HG02884 (cell line): ENCODE results near the gene FDX1.

Experiments used
- ATAC-seq: cut with Tn5 transposase; IDR thresholded peaks from one replicate; pipeline ENCODE4 v1.9.1; 2021; ENCODE audit warnings: mild to moderate bottlenecking, moderate library complexity; ENCODE audit not compliant: unreplicated experiment

Gene FDX1

DNA sequence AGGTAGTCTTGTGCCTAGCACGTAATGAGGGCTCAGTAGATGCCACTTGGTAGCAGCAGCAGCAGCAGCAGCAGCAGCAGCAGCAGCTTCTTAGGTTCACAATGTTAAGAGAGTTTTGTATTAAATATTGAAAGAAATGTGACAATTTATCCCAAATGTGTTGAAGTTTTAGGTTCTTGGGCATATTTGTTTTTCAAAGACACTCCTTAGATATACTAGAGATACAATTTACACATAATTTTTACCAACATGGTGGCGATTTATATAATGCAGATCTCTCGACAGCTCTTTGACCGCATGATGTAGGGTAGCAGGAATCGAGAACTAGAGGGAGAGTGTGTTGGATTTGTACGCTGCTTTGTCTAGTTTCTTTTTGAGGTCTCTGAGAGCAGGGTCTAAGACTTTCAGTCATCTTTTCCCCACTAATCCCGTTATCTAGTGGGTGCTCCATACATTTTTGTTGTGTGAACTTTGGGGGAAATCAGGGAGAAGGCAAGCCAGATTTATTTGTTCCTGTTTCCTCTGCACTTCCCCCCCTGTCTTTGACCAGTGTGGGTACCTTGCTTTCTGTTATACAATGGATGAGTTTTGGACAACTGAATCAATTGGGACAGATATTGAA, 1.4 kb downstream of the FDX1 start:
- no peak for ATAC-seq

DNA sequence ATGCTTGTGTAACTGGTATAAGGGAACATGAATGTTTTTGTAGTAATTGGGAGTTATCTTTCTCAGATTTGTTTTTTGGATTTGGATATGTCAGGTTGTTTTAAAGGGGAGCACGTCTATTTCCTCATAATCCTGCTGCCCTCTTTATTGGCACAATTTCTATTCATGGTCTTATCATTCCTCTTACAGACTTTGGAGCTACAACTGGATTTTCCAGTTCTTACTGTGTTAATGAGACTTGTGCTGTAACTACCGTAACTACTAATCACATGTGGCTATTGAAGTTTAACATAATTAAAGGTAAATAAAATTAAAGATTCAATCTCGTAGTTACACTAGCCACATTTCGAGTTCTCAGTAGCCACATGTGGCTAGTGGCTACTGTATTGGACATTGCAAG, 1.9 kb downstream of the FDX1 start:
- no peak for ATAC-seq

DNA sequence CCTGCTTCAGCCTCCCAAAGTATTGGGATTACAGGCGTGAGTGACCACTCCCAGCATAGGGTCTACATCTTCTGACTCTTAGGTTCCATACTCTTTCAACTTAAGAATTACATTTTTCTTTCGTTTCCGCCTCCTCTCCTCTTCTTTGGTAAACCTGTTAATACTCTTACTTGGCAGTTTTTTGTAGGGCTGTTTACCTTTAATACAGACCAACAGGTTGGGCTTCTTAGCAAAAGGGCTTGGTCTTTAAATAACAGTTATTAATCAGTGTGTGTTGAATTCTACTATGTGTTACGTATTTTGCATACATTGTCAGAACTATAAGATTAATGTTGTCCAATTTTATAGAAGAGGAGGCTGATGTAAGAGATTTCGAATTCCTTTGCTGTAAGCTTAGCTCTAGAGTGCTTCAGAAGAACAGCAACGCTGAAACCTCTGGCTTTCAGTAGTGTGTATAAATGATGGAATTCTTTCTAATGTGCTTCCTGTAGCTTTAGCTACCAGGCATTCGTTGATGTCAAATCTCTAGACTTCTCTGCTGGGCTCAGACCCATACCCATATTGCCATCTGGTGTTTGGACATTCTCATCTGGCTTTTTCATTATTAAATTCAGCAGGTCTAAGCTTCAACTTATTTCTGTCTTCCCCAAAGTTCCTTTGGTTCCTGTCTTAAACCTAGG, 3.1 kb downstream of the FDX1 start:
- no peak for ATAC-seq

DNA sequence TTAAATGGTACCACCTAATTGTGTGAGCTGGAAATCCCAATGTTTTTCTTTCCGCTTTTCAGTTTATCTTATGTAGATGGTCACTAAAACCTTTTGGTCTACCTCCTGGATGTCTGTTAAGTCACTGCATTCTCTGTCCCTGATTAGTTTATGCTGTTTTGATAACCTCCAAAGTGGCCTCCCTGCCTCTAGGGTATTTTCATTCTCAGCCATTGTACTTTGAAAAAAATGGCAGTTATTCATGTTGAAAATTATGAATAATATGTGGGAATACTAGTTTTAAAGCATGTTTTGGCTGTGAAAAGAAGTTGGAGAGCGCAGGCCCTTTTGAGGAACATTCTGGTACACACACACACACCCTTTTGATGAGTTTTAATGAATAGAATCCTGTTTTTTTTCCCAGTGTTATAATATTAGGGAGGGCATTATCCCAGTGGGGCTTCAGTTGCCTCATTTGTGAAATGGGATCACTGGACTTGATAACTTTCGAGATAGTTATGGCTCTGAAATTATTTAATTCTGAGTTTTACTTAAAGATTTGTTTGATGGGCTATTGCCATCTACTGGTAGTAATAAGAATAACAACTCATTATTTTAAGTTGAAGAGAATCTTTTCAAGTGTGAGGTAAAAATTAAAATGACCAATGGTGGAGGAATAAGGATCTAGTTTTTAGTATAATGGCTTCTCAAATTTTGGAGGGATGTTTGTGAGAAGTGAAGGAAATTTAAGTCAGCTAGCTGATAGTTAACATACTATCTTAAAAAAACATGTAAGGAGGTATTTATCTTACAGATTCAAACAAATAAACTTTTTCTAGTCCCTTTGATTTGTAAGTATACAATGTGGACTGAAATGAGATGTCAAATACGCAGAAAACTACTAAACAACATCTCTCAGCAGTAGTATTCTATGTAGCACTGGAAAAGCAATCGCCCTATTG, 3.9 kb downstream of the FDX1 start:
- no peak for ATAC-seq

DNA sequence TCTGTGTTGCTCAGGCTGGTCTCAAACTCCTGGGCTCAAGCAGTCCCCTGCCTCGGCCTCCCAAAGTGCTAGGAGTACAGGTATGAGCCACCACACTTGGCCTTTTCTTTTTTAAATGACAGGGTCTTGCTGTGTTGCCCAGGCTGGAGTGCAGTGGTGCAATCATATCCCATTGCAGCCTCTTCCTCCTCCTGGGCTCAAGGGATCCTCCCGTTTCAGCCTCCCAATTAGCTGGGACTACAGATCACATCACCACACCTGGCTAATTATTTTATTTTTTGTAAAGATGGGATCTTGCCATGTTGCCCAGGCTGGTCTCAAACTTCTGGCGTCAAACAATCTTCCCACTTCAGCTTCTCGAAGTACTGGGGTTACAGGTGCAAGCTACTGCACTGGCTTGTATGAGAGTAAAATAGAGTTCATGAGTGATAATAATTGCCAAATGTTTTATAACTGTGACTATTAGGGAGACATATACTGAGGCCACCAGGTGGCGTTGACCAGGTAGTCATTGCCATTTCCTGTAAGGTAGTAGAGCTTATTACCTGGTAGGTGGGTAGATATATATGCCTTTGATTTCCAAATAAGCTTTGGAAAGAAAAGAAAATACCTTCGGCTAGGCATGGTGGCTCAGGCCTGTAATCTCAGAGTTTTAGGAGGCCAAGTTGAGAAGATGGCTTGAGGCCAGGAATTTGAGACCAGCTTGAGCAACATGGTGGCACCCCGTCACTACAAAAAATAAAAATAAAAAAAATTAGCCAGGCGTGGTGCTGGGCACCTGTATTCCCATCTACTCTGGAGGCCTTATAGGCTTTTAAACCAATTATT, 5.4 kb downstream of the FDX1 start:
- no peak for ATAC-seq

DNA sequence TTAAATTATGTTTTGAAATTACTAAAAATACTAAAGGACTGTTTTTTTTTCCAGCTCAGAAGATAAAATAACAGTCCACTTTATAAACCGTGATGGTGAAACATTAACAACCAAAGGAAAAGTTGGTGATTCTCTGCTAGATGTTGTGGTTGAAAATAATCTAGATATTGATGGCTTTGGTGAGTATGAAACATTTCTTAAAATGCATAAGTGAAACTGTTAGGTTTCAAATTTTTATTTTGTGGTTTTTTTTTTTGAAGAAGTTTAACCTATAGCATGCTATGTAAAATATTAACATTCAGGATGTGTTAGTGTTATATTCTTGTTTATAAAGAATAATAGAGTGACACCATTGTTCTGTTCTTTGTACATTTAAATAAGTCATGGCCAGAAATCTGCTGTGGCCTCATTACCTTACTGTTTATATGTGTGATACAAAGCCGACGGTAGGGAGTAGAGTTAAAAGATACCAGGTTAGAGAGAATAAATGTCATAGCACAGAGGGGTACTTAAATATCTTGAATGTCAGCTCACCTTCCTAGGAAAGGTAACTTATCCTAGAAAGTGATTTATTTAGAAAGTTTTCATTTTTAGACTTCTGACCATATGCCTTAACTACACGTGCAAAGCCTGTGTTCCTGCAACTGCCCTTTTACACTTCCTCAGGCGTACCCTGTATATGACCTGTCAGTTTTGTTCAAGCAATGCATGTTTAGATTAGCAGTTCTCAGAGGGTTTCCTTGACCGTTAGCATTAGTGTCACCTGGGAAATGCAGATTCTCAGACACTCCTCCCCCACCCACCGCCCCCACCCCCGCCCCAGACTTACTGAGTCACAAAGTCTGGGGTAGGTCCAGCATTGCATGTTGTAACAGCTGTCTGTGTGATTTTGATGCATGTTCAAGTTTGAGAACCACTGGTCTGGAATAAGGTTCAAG, 6.3 kb downstream of the FDX1 start:
- ATAC-seq: peak; percentile 46

DNA sequence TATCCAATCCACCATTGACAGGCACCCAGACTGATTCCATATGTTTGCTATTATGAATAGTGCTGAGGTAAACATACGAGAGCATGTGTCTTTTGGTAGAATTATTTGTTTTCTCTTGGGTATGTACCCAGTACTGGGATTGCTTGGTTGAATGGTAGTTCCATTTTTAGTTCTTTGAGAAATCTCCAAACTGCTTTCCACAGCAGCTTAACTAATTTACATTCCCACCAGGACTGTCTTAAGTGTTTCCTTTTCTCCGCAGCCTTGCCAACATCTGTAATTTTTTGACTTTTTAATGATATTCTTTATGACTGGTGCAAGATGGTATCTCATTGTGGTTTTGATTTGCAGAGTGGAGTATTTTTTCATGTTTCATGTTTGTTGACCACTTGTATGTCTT, 8.3 kb downstream of the FDX1 start:
- ATAC-seq: no peak

DNA sequence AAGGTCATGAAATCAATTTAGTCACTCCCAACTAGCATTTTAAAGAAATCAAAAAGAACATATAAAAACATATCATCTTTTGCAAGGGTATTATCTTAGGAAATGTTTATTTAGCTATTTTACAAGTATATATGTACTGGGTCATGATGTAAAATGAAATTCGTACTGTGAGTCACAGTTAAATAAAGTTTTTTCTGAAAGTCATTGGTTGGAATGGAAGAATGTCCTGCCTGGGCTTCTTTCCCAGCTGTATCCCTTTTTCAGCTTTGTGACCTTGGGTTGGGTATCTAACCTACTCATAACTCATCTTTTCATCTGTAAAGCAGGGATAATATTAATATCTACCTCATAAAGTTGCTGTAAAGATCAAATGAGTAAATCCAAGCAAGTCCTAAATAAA, 15.7 kb downstream of the FDX1 start:
- ATAC-seq: no peak

DNA sequence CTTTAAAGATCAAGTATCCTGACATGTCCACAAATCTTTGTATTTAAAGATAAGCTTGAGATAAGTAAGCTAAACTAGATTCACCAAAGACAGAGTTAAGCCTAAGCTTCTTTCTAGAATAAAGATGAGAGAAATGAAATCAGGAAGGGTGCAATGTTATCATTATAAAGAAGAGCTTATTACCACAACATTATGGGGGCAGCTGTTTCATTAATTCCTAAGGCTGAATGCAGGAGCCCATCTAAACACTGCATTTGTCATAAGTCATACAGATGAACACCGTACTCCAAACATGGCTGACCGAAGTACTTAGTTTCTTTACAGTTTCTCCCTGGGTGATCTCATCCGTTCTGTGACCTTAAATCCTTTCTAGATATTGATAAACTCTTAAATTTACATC, 16.3 kb downstream of the FDX1 start:
- ATAC-seq: no peak

DNA sequence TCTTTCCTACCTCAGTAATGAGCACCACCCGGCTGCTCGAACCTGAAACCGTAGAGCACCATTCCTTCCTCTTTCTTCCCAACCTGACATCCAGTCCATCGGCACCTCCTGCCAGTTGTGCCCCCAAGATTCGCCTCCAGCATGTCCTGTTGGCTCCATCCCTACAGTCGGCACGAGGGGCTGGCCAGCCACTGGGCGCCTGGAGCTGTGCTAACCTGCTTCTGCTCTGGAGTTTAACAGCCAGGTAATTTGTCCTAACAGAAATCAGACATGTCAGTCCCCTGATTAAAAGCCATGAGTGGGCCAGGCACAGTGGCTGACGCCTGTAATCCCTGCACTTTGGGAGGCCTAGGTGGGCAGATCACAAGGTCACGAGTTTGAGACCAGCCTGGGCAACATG, 16.8 kb downstream of the FDX1 start:
- ATAC-seq: no peak

DNA sequence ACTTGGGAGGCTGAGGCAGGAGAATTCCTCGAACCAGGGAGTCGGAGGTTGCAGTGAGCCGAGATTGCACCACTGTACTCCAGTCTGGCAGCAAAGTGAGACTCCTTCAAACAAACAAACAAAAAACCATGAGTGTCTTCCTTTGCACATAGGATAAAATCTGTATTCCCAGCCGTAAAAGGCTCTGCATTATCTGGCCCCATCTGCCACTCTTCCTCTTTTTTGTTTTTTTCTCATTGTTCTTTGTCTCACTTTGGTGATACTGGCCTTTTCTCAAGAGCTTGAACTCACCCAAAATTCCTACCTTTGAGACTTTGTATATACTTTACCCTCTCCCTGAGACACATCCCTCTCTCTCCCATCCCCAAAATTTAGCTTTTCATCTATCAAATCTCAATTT, 17.6 kb downstream of the FDX1 start:
- ATAC-seq: no peak

DNA sequence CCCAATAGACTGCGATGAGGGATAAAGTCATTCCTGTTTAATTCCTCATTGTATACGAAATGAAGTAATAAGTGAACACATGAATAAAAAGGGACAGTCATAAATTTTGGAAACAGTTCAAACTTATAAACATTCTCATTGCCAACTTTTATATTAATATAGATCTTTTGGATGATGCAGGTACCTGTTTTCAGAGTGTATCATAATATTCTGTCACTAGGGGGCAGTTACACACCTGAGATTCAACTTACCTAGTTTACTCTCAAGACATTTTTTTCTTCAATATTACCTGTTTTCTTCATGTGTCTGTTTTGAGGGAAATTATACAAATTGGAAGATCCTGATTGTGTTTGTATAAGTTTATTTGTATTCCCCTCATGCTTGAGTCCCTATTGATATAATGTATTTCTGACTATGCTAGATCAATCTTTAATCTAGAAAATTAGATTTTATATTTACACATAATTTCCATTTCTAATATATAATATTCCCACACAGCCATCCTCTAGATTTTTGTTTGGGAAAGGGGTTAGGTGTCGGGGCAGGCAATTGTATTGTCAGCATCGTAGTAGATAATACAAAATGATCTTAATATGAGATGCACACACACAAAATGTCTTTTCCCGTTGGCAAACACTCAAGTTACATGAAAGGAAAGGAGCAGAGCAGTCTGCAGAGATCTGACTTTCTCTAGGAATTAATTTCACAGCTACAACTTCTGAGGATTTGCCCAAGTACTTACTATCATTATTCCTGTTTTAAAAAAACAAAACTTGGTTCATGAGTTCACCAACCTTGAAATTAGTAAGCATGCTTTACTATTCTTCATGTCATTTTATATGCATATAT, 18.4 kb downstream of the FDX1 start:
- ATAC-seq: no peak

DNA sequence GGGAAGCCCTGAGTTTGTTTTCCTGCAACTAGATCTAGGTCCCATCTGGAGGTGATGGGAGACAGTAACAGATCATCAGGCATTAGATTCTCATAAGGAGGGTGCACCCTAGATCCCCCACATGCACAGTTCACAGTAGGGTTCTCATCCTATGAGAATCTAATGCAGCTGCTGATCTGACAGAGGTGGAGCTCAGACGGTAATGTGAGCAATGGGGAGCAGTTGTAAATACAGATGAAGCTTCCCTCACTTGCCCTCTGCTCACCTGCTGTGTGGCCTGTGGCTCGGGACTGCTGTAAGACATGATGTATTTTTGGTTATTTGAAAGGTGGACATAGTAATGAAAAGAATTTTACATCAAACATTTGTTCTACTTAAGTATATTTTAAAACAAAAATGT, 20.5 kb downstream of the FDX1 start:
- no peak for ATAC-seq

DNA sequence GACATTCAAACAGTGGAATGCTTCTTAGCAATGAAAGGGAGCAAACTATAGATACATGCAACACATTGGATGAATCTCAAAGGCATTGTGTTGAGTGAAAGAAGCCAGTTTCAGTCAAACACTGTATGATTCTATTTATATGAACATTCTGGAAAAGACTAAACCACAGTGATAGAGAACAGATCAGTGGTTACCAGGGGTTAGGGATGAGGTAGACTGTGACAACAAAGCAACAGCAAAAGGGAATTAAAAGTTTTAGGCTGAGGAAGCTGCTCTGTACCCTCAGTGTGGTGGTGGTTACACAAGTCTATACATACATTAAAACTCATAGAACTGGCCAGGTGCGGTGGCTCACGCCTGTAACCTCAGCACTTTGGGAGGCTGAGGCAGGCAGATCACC, 23.0 kb downstream of the FDX1 start:
- no peak for ATAC-seq

DNA sequence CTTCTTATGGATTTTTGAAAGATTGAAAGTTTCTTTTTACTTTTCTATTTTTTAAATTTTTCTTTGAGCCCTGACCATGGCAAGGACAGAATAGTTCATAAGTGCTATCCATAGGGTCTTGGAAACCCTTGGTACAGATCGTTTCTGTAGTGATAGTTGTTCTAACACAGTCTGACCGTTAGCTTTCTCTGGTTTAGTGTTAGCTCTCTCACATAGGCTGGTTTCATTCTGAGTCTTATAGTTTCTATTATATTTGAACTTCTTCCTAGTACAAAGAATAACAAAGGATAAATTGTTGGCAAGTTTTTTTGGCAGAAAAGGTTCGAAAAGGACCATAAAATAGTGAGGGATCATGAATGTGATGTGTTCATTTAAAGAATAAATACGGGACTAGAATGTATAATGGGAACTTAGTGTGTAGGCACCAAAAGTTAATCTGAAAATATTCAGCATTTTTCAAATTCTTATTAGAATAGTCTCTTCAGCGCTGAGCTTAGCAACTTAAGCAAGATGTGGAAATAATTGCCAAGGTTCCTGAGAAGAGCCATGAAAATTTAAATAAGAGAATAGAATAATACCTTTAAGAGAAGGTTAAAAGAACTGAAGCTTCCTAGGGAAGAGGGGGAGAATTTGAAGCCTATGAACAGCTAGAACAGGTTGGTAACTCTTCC, 24.1 kb downstream of the FDX1 start:
- ATAC-seq: peak; percentile 84

DNA sequence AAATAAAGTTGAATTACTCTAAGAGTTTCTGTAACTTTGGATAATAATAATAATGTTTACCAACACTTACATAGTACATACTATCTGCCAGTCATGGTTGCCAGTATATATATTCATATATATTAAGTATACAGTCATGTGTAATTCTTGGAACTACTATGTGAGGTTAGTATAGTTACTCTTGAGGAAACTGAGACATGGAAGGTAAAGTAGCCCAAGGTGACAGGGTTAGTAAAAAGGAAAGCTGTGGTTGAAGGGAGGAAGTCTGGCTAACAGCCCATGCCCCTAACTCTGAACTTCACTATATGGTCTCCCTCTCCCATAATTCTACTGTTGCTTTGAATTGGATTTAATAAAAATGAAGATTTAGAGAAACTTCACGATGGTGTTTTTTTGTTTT, 24.9 kb downstream of the FDX1 start:
- peak; percentile 48 for ATAC-seq

DNA sequence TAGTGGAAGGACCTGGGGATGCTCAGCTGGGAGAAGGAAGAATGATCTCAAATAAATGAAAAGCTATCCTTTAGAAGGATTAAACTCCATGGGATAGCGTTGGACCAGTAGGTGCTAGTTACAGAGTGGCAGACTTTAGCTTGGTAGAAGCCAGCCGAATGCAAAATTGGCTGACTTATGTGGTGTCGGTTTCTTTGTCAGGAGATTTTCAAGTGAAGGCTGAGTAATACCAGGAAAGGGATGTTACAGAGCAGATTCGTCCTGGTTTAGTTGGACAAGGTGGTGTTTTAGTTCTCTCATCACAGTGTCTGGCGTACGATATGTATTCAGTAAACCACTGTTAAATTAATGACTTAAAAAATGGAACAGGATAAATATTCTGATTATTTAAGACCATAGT, 26.0 kb downstream of the FDX1 start:
- peak; percentile 44 for ATAC-seq

DNA sequence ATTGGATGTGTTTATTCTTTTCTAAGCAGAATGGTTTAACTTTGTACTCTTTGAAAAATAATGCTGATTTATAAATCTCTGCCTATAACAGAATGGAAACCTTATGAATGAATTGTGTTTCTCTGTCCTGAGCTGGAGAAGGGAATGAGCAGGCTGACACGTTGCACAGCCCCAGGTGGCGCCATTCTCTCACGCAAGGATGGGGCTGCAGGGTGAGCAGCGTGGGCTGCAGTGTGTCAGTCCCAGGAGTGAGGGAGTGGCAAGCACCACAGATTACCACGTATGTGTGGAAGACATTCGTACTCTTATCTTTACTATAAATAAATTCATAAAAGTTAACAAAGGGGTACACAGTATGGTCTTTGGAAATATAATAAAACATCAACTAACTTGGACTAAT, 33.4 kb downstream of the FDX1 start:
- no peak for ATAC-seq

DNA sequence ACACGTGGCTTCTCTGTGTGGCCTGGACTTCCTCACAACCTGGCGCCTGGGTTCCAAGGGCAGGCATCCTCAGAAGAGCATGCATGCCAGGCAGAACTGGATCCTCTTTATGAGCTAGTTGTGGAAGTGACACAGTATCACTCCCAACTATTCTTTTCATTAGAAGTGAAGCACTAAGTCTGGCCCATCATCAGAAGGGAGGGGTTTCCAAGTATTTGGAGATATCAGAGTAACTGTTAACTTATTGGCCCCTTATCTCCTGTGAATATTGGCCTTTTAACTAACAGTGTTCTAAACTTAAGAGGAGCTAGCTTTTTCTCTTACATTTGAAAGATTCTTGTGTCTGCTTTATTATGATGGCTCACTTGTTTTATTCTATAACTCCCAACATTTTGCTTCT, 35.5 kb downstream of the FDX1 start:
- no peak for ATAC-seq
